ENCODE measurements around the gene TBL1Y.
"Not testable (repeated sequence)": the region's sequence is repeated elsewhere in the genome, so short reads cannot be mapped to it uniquely, and the experiment has no call there.

- TF ChIP-seq POLR2AphosphoS5 (IDR thresholded peaks at IDR 0.05); CTCF (IDR thresholded peaks at IDR 0.05 in 8 of 11, conservative IDR thresholded peaks at IDR 0.05 in 3 of 11); POLR2A (IDR thresholded peaks at IDR 0.05): not testable (repeated sequence)
Observed at GRCh38 chrY:7080548-7080947, 170.1 kb downstream of the TBL1Y start.
